Right lobe of liver (tissue), 6 donors: ENCODE results near the gene FIS1. TPM values are rescaled to one million over a fixed set of nuclear protein-coding genes. Genes with fewer than 3 reads are reported as not detected.
"Not testable (repeated sequence)": the region's sequence is repeated elsewhere in the genome, so short reads cannot be mapped to it uniquely, and the experiment has no call there.

ENCODE experiments used
- ATAC-seq, 4 donors: fragments of 200-7000 bp; cut with Tn5 transposase; one replicate each; pipeline ENCODE4 v1.9.1; 2020; ENCODE audit warnings: mild to moderate bottlenecking in 4 of 4, moderate library complexity in 4 of 4
- DNase-seq, 3 donors: peaks; one replicate each; pipeline ENCODE4 v3.0.0-alpha.2; 2020
- H3K27ac ChIP-seq, 3 donors: fragments of 200-600 bp; one replicate each; pipeline ENCODE4 v1.8.0; 2022
- H3K27me3 ChIP-seq, 2 donors: fragments of 200-600 bp; one replicate each; pipeline ENCODE4 v1.8.0; 2022
- H3K36me3 ChIP-seq, 4 donors: fragments of 200-600 bp; sonication (generic) in 1 of 4; one replicate each; pipeline versions ENCODE4 v1.5.1 to v1.8.0; 2017 to 2022; ENCODE audit warnings: control low read depth in 1 of 4
- H3K4me1 ChIP-seq, 4 donors: fragments of 200-600 bp; sonication (generic) in 1 of 4; one replicate each; pipeline versions ENCODE4 v1.5.1 to v1.8.0; 2017 to 2022; ENCODE audit warnings: control low read depth in 1 of 4
- H3K4me3 ChIP-seq, 3 donors: fragments of 200-600 bp; one replicate each; pipeline ENCODE4 v1.8.0; 2022
- H3K9me3 ChIP-seq, 4 donors: fragments of 200-600 bp; sonication (generic) in 1 of 4; one replicate each; pipeline versions ENCODE4 v1.5.1 to v1.8.0; 2017 to 2022; ENCODE audit warnings: control low read depth in 1 of 4
- CTCF ChIP-seq, 4 donors: fragments of 200-600 bp in 3 of 4; fragments of 450-650 bp in 1 of 4; IDR thresholded peaks; one replicate each; pipeline versions ENCODE4 v1.5.1 to v1.8.0; 2016 to 2022; ENCODE audit warnings: antibody characterized with exemption in 4 of 4, mild to moderate bottlenecking in 2 of 4
- POLR2A ChIP-seq: fragments of 450-650 bp; IDR thresholded peaks from one replicate; pipeline ENCODE4 v1.6.1; 2017; ENCODE audit warnings: antibody characterized with exemption, mild to moderate bottlenecking
- WGBS: methylation state at CpG from one replicate; pipeline ENCODE4 v1.1.6; 2018; ENCODE audit warnings: low coverage, low lambda C conversion rate; ENCODE audit not compliant: insufficient coverage; ENCODE audit errors: missing lambda C conversion rate; 5-methylcytosine and 5-hydroxymethylcytosine counted together
- intact Hi-C, 2 donors: fragments of 100-400 bp; cut with DNase I; formaldehyde crosslinking; loops; one replicate each; pipeline versions ENCODE4 v1.11.2 to v1.14.1; 2022
- total RNA-seq, 6 experiments: library from RNA; depleted of rRNA in 2 of 6; stranded (reverse); fragments of >200 nt in 2 of 6; fragmentation: NEBNext Ultra II Directional in 3 of 6; extraction: Animal tissue kit (Norgen Biotek cat#: 25700) in 3 of 6; gene quantifications; one replicate each; pipeline versions ENCODE4 v1.1.0 to v1.2.4, GENCODE V29; 2016 to 2023
- donor health status: DM: no; HTN: yes; CAD: no.
- donor health status: DM: no; HTN: no; CAD: no.
- donor health status: DM: no; HTN: no; CAD: no.
- donor health status: DM: no; HTN: yes; CAD: no.
- donor health status: DM: no; HTN: yes; CAD: no.

Gene FIS1
- total RNA-seq, 6 experiments from 2014 or later = 105 to 228 (median 134) TPM

- H3K36me3 ChIP-seq = peaks cover 0 to 12% (median 3%) of the 10 kb centered on the region in 4 donors
- WGBS = 29% methylated on average over 4 of the region's 9 CpGs
- H3K4me3 ChIP-seq = no peak overlapping the region
- peak overlapping the region in 2 of 3 donors; percentile 23 to 72 for H3K27ac ChIP-seq
- intact Hi-C loops = loop anchor here in 1 of 2 donors (10.0 kb wide), 1 partner anchor 120 kb away; the partner anchor contains the start of gene VGF
- ATAC-seq = no peak
- H3K4me1 ChIP-seq = peaks cover 0 to 40% (median 6%) of the 10 kb centered on the region in 4 donors
- DNase-seq = no peak
- no peaks in the 10 kb centered on the region for H3K9me3 ChIP-seq
- H3K27me3 ChIP-seq = no peaks in the 10 kb centered on the region
- TF ChIP-seq POLR2A (no peak), CTCF (IDR thresholded peaks at IDR 0.05) (no peak)
Measured at GRCh38 chr7:101285171-101285570, 40.3 kb upstream of the FIS1 start.

- intact Hi-C loops = loop anchor here in 1 of 2 donors (10.0 kb wide), 1 partner anchor 116 kb away; the partner anchor contains the start of gene VGF
Measured at GRCh38 chr7:101280912-101281311, 36.0 kb upstream of the FIS1 start.

GRCh38 chr7:101278461-101279292, 33.8 kb upstream of the FIS1 start:
- H3K4me3 ChIP-seq = no peak overlapping the region
- 78% methylated on average over 21 of the region's 24 CpGs for WGBS
- intact Hi-C loops = no loop called here
- peaks cover 0 to 25% (median 9%) of the 10 kb centered on the region in 4 donors for H3K36me3 ChIP-seq
- H3K9me3 ChIP-seq = no peaks in the 10 kb centered on the region
- H3K4me1 ChIP-seq = peaks cover 0 to 8% (median 2%) of the 10 kb centered on the region in 4 donors
- TF ChIP-seq CTCF (IDR thresholded peaks at IDR 0.05) = no peak
- TF ChIP-seq POLR2A = no peak
- H3K27ac ChIP-seq = no peak overlapping the region
- no peaks in the 10 kb centered on the region for H3K27me3 ChIP-seq
- ATAC-seq (no peak), DNase-seq (no peak)

More at GRCh38 chr7:101280912-101281311, 36.0 kb upstream of the FIS1 start:
- Histone ChIP-seq H3K36me3 (peaks cover 0 to 25% (median 9%) of the 10 kb centered on the region in 4 donors), H3K4me1 (peaks cover 0 to 16% (median 6%) of the 10 kb centered on the region in 4 donors)
- not testable (repeated sequence) for H3K4me3 ChIP-seq, H3K27ac ChIP-seq, H3K9me3 ChIP-seq, ATAC-seq, DNase-seq, H3K27me3 ChIP-seq
- 84% methylated on average over 8 of the region's 8 CpGs for WGBS

- no peak for TF ChIP-seq POLR2A
- no peak for TF ChIP-seq CTCF (IDR thresholded peaks at IDR 0.05)
- ATAC-seq (no peak), DNase-seq (no peak)
- Histone ChIP-seq H3K4me3 (no peak overlapping the region), H3K4me1 (no peaks in the 10 kb centered on the region), H3K27ac (no peak overlapping the region), H3K36me3 (peaks cover 0 to 25% (median 9%) of the 10 kb centered on the region in 4 donors), H3K9me3 (no peaks in the 10 kb centered on the region), H3K27me3 (no peaks in the 10 kb centered on the region)
- 61% methylated on average over 6 of the region's 9 CpGs for WGBS
- intact Hi-C loops = no loop called here
Measured at GRCh38 chr7:101277155-101277554, 32.3 kb upstream of the FIS1 start.

GRCh38 chr7:101273206-101273605, 28.3 kb upstream of the FIS1 start:
- WGBS = 62% methylated on average over 4 of the region's 4 CpGs
- no peaks in the 10 kb centered on the region for H3K27me3 ChIP-seq
- no peak overlapping the region for H3K4me3 ChIP-seq
- peaks cover 0 to 13% (median 6%) of the 10 kb centered on the region in 4 donors for H3K36me3 ChIP-seq
- ATAC-seq = no peak
- H3K4me1 ChIP-seq = no peaks in the 10 kb centered on the region
- DNase-seq = no peak
- no peaks in the 10 kb centered on the region for H3K9me3 ChIP-seq
- TF ChIP-seq POLR2A (no peak), CTCF (IDR thresholded peaks at IDR 0.05) (no peak)
- H3K27ac ChIP-seq = no peak overlapping the region
- intact Hi-C loops = no loop called here
